ENCODE data around the gene HSPB6. TPM values are rescaled to one million over a fixed set of nuclear protein-coding genes. Genes with fewer than 3 reads are reported as not detected.
A peak's percentile ranks its signal among the peaks of the same experiment; 100 is the strongest.
"Not testable (repeated sequence)": the region's sequence is repeated elsewhere in the genome, so short reads cannot be mapped to it uniquely, and the experiment has no call there.

Gene HSPB6
- polyA plus RNA-seq (2013, experiment 1 of 2; ENCODE audit: insufficient read length), result 237 TPM
- polyA plus RNA-seq (2013, experiment 2 of 2; ENCODE audit: insufficient read length), result 235 TPM

GRCh38 chr19:35756377-35757230, at the start of gene HSPB6:
HSPB6 (minus strand) TSS chr19:35757029; CDS start chr19:35757008, 21 bp downstream.
- peak; percentile 75 for DNase-seq

GRCh38 chr19:35806597-35806996, 49.8 kb upstream of the HSPB6 start:
- DNase-seq, result no peak

- DNase-seq, result no peak
Measured at GRCh38 chr19:35805526-35806102, 48.8 kb upstream of the HSPB6 start.

- DNase-seq, result no peak
Measured at GRCh38 chr19:35801828-35802227, 45.0 kb upstream of the HSPB6 start.

- DNase-seq, result no peak
Measured at GRCh38 chr19:35797663-35798062, 40.8 kb upstream of the HSPB6 start.

- DNase-seq, result no peak
Measured at GRCh38 chr19:35796645-35797542, 40.1 kb upstream of the HSPB6 start.

GRCh38 chr19:35795564-35795963, 38.7 kb upstream of the HSPB6 start:
- DNase-seq, result not testable (repeated sequence)

- DNase-seq, result no peak
Measured at GRCh38 chr19:35793381-35794165, 36.7 kb upstream of the HSPB6 start.

- no peak for DNase-seq
Measured at GRCh38 chr19:35792888-35793287, 36.1 kb upstream of the HSPB6 start.

GRCh38 chr19:35792312-35792711, 35.5 kb upstream of the HSPB6 start:
- no peak for DNase-seq

GRCh38 chr19:35791814-35792279, 35.0 kb upstream of the HSPB6 start:
- DNase-seq, result no peak

GRCh38 chr19:35790981-35791813, 34.4 kb upstream of the HSPB6 start:
- DNase-seq, result no peak

GRCh38 chr19:35789978-35790944, 33.4 kb upstream of the HSPB6 start:
- DNase-seq, result no peak

GRCh38 chr19:35789195-35789977, 32.6 kb upstream of the HSPB6 start:
- no peak for DNase-seq

- no peak for DNase-seq
Measured at GRCh38 chr19:35788205-35788960, 31.6 kb upstream of the HSPB6 start.

- no peak for DNase-seq
Measured at GRCh38 chr19:35787227-35787799, 30.5 kb upstream of the HSPB6 start.

- no peak for DNase-seq
Measured at GRCh38 chr19:35786299-35787160, 29.7 kb upstream of the HSPB6 start.
